ENCODE data around the gene MGAT3. TPM values are rescaled to one million over a fixed set of nuclear protein-coding genes. Genes with fewer than 3 reads are reported as not detected.

The MGAT3 gene
- total and polyA plus RNA-seq, 12 donors, result 0.42 to 6.9 (median 1.7) TPM

GRCh38 chr22:39486951-39487825 lies 30.4 kb downstream of the MGAT3 start:
- no peak overlapping the region for H3K27ac ChIP-seq
- WGBS, 4 donors, result 83 to 90% (median 87%) methylated on average over 25 to 45 of the region's 45 CpGs

DNA sequence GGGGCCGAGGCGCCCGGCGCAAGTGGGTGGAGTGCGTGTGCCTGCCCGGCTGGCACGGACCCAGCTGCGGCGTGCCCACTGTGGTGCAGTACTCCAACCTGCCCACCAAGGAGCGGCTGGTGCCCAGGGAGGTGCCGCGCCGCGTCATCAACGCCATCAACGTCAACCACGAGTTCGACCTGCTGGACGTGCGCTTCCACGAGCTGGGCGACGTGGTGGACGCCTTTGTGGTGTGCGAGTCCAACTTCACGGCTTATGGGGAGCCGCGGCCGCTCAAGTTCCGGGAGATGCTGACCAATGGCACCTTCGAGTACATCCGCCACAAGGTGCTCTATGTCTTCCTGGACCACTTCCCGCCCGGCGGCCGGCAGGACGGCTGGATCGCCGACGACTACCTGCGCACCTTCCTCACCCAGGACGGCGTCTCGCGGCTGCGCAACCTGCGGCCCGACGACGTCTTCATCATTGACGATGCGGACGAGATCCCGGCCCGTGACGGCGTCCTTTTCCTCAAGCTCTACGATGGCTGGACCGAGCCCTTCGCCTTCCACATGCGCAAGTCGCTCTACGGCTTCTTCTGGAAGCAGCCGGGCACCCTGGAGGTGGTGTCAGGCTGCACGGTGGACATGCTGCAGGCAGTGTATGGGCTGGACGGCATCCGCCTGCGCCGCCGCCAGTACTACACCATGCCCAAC lies 31.2 kb downstream of the MGAT3 start:
- Histone ChIP-seq H3K27ac (no peak overlapping the region), H3K4me3 (no peak overlapping the region), H3K27me3 (no peaks in the 10 kb centered on the region), H3K4me1 (replicated peaks in 1 of 2) (peaks cover 0 to 5% of the 10 kb centered on the region in 2 donors), H3K36me3 (replicated peaks in 1 of 2) (no peaks in the 10 kb centered on the region), H3K9me3 (replicated peaks in 1 of 3) (no peaks in the 10 kb centered on the region)
- no peak for DNase-seq
- intact Hi-C loops (cut with DNase I), result no loop called here
- TF ChIP-seq, protein P1, sequence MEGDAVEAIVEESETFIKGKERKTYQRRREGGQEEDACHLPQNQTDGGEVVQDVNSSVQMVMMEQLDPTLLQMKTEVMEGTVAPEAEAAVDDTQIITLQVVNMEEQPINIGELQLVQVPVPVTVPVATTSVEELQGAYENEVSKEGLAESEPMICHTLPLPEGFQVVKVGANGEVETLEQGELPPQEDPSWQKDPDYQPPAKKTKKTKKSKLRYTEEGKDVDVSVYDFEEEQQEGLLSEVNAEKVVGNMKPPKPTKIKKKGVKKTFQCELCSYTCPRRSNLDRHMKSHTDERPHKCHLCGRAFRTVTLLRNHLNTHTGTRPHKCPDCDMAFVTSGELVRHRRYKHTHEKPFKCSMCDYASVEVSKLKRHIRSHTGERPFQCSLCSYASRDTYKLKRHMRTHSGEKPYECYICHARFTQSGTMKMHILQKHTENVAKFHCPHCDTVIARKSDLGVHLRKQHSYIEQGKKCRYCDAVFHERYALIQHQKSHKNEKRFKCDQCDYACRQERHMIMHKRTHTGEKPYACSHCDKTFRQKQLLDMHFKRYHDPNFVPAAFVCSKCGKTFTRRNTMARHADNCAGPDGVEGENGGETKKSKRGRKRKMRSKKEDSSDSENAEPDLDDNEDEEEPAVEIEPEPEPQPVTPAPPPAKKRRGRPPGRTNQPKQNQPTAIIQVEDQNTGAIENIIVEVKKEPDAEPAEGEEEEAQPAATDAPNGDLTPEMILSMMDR (IDR thresholded peaks at IDR 0.05), result no peak
- no peak for TF ChIP-seq POLR2A (IDR thresholded peaks at IDR 0.05)
- WGBS, 4 donors, result 93 to 94% (median 93%) methylated on average over 51 to 70 of the region's 70 CpGs

More at GRCh38 chr22:39486951-39487825, 30.4 kb downstream of the MGAT3 start:
- intact Hi-C loops (cut with DNase I), result no loop called here
- DNase-seq, result no peak
- TF ChIP-seq, protein P1 (IDR thresholded peaks at IDR 0.05), result no peak
- no peak for TF ChIP-seq POLR2A (IDR thresholded peaks at IDR 0.05)
- Histone ChIP-seq H3K36me3 (replicated peaks in 1 of 2) (no peaks in the 10 kb centered on the region), H3K4me1 (replicated peaks in 1 of 2) (peaks cover 0 to 5% of the 10 kb centered on the region in 2 donors), H3K9me3 (replicated peaks in 1 of 3) (no peaks in the 10 kb centered on the region), H3K4me3 (no peak overlapping the region), H3K27me3 (no peaks in the 10 kb centered on the region)

DNA sequence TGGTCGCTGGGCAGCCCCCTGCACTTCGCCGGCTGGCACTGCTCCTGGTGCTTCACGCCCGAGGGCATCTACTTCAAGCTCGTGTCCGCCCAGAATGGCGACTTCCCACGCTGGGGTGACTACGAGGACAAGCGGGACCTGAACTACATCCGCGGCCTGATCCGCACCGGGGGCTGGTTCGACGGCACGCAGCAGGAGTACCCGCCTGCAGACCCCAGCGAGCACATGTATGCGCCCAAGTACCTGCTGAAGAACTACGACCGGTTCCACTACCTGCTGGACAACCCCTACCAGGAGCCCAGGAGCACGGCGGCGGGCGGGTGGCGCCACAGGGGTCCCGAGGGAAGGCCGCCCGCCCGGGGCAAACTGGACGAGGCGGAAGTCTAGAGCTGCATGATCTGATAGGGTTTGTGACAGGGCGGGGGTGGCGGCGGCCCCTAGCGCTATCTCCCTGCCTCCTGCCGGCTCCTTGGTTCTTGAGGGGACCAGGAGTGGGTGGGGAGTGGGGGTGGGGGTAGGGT lies 31.8 kb downstream of the MGAT3 start:
- Histone ChIP-seq H3K4me1 (replicated peaks in 1 of 2) (peaks cover 0 to 5% of the 10 kb centered on the region in 2 donors), H3K4me3 (no peak overlapping the region), H3K27ac (no peak overlapping the region), H3K36me3 (replicated peaks in 1 of 2) (no peaks in the 10 kb centered on the region), H3K27me3 (no peaks in the 10 kb centered on the region), H3K9me3 (replicated peaks in 1 of 3) (no peaks in the 10 kb centered on the region)
- TF ChIP-seq, protein P1 (IDR thresholded peaks at IDR 0.05), result no peak
- no peak for TF ChIP-seq POLR2A (IDR thresholded peaks at IDR 0.05)
- WGBS, 4 donors, result 92 to 100% (median 93%) methylated on average over 1 to 39 of the region's 39 CpGs
- DNase-seq, result no peak
- intact Hi-C loops (cut with DNase I), result no loop called here

All from adrenal gland (tissue), 12 donors.